Esophagus squamous epithelium (tissue), 5 donors: ENCODE measurements around the gene BPTF. TPM values are rescaled to one million over a fixed set of nuclear protein-coding genes. Genes with fewer than 3 reads are reported as not detected.
"Not testable (repeated sequence)": the region's sequence is repeated elsewhere in the genome, so short reads cannot be mapped to it uniquely, and the experiment has no call there.

Experiments
- DNase-seq: peaks from one replicate; lab custom pipeline; 2025; lab: John Stamatoyannopoulos, UW
- H3K27ac ChIP-seq, 4 donors: fragments of 200-600 bp; sonication (generic); one replicate each; pipeline ENCODE4 v1.5.1; 2016 to 2019; ENCODE audit warnings: mild to moderate bottlenecking in 1 of 4
- H3K27me3 ChIP-seq, 4 donors: fragments of 200-600 bp; sonication (generic); 1 replicate in 3 of 4; 2 replicates in 1 of 4; pipeline versions ENCODE4 v1.5.1 to v1.6.0; 2017 to 2021; ENCODE audit warnings: antibody characterized with exemption in 1 of 4
- H3K36me3 ChIP-seq, 3 donors: fragments of 200-600 bp; sonication (generic); one replicate each; pipeline ENCODE4 v1.5.1; 2016 to 2019
- H3K4me1 ChIP-seq, 3 donors: fragments of 200-600 bp; sonication (generic); one replicate each; pipeline ENCODE4 v1.5.1; 2017 to 2019
- H3K4me3 ChIP-seq, 4 donors: fragments of 200-600 bp; sonication (generic); 1 replicate in 3 of 4; 2 replicates in 1 of 4; pipeline ENCODE4 v1.5.1; 2016 to 2019; ENCODE audit warnings: mild to moderate bottlenecking in 2 of 4, moderate library complexity in 1 of 4
- H3K9me3 ChIP-seq, 3 donors: fragments of 200-600 bp; sonication (generic); one replicate each; pipeline ENCODE4 v1.5.1; 2016 to 2019
- POLR2A ChIP-seq, 4 donors: fragments of 450-650 bp; IDR thresholded peaks; one replicate each; pipeline ENCODE4 v1.6.1; 2017; ENCODE audit warnings: antibody characterized with exemption in 4 of 4, mild to moderate bottlenecking in 4 of 4, moderate library complexity in 3 of 4
- WGBS, 2 donors: methylation state at CpG; one replicate each; pipeline ENCODE4 v1.1.5; 2018; 5-methylcytosine and 5-hydroxymethylcytosine counted together
- intact Hi-C: fragments of 100-400 bp; cut with DNase I; formaldehyde crosslinking; loops from one replicate; pipeline ENCODE4 v1.15.0; 2022
- total RNA-seq, 4 donors: library from RNA; depleted of rRNA; stranded (reverse); fragments of >200 nt; gene quantifications; one replicate each; pipeline ENCODE4 v1.1.0, GENCODE V29; 2016
- TF ChIP-seq, protein P1 (sequence below), 6 experiments: fragments of 450-650 bp in 4 of 6; fragments of 200-600 bp in 2 of 6; sonication (generic) in 2 of 6; IDR thresholded peaks; one replicate each; pipeline ENCODE4 v1.5.1; 2016 to 2019; ENCODE audit warnings: antibody characterized with exemption in 6 of 6, mild to moderate bottlenecking in 4 of 6, moderate library complexity in 4 of 6
- donor health status: DM: yes; HTN: yes; CAD: no.

BPTF gene
- total RNA-seq, 4 donors from 2014 or later = 37.6 to 84.1 (median 53.0) TPM

DNA sequence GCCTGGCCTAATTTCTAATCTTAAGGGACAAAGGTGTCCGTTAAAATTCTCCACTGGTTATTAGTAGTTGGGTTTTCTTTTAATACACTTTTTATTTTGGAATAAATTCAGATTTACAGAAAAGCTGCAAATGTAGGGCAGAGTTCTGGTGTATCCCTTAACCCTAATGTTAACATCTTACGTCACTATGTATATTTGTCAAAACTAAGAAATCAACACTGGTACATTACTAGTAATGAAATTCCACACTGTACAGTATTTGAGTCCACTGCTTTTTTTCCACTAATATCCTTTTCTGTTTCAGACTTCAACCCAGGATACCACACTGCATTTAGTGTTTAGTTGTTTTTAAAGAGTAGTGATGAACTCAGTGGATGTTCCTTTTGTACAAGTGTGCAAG, 191.5 kb downstream of the BPTF start:
- Histone ChIP-seq H3K9me3 (no peaks in the 10 kb centered on the region), H3K4me3 (no peak overlapping the region), H3K27me3 (no peaks in the 10 kb centered on the region), H3K4me1 (peaks cover 0 to 29% (median 4%) of the 10 kb centered on the region in 3 donors), H3K36me3 (no peaks in the 10 kb centered on the region), H3K27ac (no peak overlapping the region)
- WGBS, 2 donors = 84 to 88% methylated on average over 2 of the region's 2 CpGs
- no peak for DNase-seq
- TF ChIP-seq, protein P1, sequence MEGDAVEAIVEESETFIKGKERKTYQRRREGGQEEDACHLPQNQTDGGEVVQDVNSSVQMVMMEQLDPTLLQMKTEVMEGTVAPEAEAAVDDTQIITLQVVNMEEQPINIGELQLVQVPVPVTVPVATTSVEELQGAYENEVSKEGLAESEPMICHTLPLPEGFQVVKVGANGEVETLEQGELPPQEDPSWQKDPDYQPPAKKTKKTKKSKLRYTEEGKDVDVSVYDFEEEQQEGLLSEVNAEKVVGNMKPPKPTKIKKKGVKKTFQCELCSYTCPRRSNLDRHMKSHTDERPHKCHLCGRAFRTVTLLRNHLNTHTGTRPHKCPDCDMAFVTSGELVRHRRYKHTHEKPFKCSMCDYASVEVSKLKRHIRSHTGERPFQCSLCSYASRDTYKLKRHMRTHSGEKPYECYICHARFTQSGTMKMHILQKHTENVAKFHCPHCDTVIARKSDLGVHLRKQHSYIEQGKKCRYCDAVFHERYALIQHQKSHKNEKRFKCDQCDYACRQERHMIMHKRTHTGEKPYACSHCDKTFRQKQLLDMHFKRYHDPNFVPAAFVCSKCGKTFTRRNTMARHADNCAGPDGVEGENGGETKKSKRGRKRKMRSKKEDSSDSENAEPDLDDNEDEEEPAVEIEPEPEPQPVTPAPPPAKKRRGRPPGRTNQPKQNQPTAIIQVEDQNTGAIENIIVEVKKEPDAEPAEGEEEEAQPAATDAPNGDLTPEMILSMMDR (IDR thresholded peaks at IDR 0.05) = no peak
- TF ChIP-seq POLR2A (IDR thresholded peaks at IDR 0.05) = no peak
- intact Hi-C loops = no loop called here

DNA sequence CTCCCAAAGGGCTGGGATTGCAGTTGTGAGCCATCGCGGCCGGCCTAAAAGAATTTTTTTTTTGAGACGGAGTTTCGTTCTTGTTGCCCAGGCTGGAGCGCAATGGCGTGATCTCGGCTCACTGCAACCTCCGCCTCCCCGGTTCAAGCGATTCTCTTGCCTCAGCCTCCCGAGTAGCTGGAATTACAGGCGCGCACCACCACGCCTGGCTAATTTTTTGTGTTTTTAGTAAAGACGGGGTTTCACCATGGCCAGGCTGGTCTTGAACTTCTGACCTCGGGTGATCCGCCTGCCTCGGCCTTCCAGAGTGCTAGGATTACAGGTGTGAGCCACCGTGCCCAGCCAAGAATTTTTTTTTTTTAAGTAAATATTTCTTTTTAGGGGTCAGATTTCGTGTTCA, 193.2 kb downstream of the BPTF start:
- intact Hi-C loops, H3K9me3 ChIP-seq, H3K27ac ChIP-seq, H3K4me3 ChIP-seq, H3K27me3 ChIP-seq, H3K36me3 ChIP-seq, DNase-seq: not testable (repeated sequence)
- peaks cover 0 to 39% (median 4%) of the 10 kb centered on the region in 3 donors for H3K4me1 ChIP-seq
- WGBS, 2 donors = 82 to 84% methylated on average over 19 to 20 of the region's 21 CpGs

DNA sequence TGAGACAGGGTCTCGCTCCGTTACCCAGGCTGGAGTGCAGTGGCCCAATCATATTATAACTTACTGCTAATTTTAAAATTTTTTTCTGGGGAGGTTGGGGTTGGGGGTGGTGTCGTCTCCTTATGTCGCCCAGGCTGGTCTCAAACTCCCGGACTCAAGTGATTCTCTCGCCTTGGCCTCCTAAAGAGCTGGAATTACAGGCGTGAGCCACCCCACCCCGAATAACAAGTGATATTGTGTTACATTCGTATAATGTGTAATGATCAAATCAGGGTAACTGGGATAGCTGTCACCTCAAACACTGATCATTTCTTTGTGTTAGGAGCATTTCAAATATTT, 194.0 kb downstream of the BPTF start:
- H3K36me3 ChIP-seq = no peaks in the 10 kb centered on the region
- H3K27me3 ChIP-seq = no peaks in the 10 kb centered on the region
- intact Hi-C loops = no loop called here
- H3K4me1 ChIP-seq = peaks cover 0 to 34% (median 4%) of the 10 kb centered on the region in 3 donors
- DNase-seq = no peak
- H3K4me3 ChIP-seq = peak overlapping the region in 3 of 4 donors; percentile 53 to 84 (median 64)
- WGBS, 2 donors = 52 to 73% methylated on average over 9 of the region's 9 CpGs
- H3K9me3 ChIP-seq = no peaks in the 10 kb centered on the region
- no peak for TF ChIP-seq POLR2A (IDR thresholded peaks at IDR 0.05)
- TF ChIP-seq, protein P1 (IDR thresholded peaks at IDR 0.05) = no peak
- peak overlapping the region in 3 of 4 donors; percentile 83 to 90 (median 89) for H3K27ac ChIP-seq

DNA sequence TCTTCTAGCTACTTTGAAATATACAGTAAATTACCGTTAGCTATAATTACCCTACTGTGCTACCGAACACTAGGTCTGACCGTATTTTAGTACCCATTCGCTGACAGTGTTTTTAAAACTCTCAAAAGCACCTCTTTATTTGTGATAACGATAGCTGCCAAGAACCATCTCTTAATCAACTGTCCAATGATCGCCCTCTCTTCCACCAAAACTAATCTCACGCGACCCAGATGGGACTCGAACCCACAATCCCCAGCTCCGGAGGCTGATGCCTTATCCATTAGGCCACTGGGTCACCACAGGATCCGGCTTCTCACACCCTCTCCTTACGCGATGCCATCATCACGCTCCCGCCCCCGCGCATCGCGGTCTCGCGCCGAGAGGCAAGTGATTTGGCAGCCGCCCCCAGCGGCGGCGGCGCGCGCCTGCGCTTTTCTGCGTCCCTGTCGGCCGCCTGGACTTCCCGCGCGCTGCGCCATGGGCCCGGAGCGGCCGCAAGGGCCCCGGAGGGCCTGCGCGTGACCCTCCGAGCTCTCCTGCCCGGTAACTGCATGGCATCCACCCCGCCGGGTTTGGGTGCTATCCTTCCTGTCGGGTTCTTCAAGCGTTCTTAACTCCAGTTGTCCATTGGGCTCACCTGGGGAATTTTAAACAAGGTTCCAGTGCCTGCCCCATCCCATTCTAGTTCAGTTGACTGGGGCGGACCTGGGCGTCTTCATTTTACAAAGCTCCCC, 194.5 kb downstream of the BPTF start:
- Histone ChIP-seq H3K9me3 (no peaks in the 10 kb centered on the region), H3K27me3 (no peaks in the 10 kb centered on the region), H3K36me3 (no peaks in the 10 kb centered on the region), H3K4me1 (peaks cover 0 to 34% (median 4%) of the 10 kb centered on the region in 3 donors), H3K4me3 (peak overlapping the region; percentile 52 to 84 (median 58)), H3K27ac (peak overlapping the region; percentile 77 to 90 (median 86))
- WGBS, 2 donors = 1% methylated on average over 15 to 16 of the region's 51 CpGs
- peak; percentile 55 for DNase-seq
- TF ChIP-seq, protein P1 (IDR thresholded peaks at IDR 0.05) = peak; percentile 15 to 74 (median 64)
- TF ChIP-seq POLR2A (IDR thresholded peaks at IDR 0.05) = peak in 2 of 4 donors; percentile 29 to 48
- intact Hi-C loops = no loop called here

DNA sequence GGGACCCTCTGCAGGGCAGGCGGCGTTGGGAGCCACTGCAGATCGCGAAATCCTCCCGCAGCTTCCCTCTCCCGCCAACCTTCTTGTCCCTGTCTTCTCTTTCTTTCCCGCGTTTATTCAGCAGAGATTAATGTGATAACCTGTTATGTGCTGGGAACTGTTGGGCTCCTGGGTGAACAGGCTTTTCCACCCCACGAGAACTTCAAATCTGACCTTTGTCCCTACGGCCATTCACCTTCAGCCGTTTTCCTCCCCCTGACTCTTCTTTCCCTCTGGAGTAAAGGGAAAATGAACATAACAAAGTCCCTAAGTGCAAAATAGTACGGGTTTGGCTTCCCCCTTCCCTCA, 195.1 kb downstream of the BPTF start:
- Histone ChIP-seq H3K4me3 (peak overlapping the region; percentile 52 to 84 (median 58)), H3K27me3 (no peaks in the 10 kb centered on the region), H3K27ac (peak overlapping the region; percentile 77 to 90 (median 86)), H3K4me1 (peaks cover 0 to 34% (median 4%) of the 10 kb centered on the region in 3 donors), H3K36me3 (no peaks in the 10 kb centered on the region), H3K9me3 (no peaks in the 10 kb centered on the region)
- TF ChIP-seq, protein P1 (IDR thresholded peaks at IDR 0.05) = no peak
- no peak for TF ChIP-seq POLR2A (IDR thresholded peaks at IDR 0.05)
- intact Hi-C loops = no loop called here
- DNase-seq = no peak
- WGBS, 2 donors = 0 to 2% methylated on average over 12 of the region's 12 CpGs

DNA sequence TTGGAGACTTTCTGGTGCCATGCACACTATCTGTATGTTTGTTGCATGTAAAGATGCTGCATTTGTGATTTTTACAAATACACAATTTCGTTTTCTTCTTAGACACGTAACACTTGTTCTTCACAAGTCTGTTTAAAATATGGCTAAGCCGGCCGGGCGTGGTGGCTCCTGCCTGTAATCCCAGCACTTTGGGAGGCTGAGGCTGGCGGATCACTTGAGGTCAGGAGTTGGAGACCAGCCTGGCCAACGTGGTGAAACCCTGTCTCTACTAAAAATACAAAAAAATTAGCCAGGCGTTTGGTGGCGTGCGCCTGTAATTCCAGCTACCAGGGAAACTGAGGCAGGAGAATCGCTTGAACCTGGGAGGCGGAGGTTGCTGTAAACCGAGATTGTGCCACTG, 195.5 kb downstream of the BPTF start:
- H3K27me3 ChIP-seq, H3K36me3 ChIP-seq, intact Hi-C loops, H3K9me3 ChIP-seq, DNase-seq: not testable (repeated sequence)
- Histone ChIP-seq H3K4me3 (peak overlapping the region in 3 of 4 donors; percentile 53 to 84 (median 64)), H3K27ac (peak overlapping the region; percentile 77 to 90 (median 86)), H3K4me1 (peaks cover 0 to 34% (median 4%) of the 10 kb centered on the region in 3 donors)
- WGBS, 2 donors = 72 to 81% methylated on average over 12 of the region's 13 CpGs
